ENCODE results near the gene PPP1R12B.
"Not testable (repeated sequence)": the region's sequence is repeated elsewhere in the genome, so short reads cannot be mapped to it uniquely, and the experiment has no call there.

PPP1R12B gene

DNA sequence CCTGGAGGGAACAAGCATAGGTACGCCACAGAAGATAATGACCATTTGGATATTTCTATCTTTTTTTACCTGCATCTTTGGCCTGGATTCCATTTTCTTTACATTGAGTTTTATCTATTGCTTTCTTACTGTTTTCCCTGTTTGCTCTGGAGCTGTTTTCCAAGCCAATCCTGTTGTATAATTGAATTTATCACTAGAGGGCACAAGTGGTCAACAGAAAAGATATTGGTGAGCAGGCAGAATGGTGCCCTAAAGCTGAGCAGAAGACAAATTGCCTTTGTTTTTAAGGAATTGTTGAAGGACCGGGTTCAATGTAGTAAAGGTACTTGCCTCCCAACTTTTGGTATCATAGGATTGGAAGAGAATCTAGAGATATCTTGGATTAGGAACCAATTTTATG, 152.8 kb downstream of the PPP1R12B start:
- no peak overlapping the region for H3K4me3 ChIP-seq (ENCODE audit: low read depth, low read length)
- TF ChIP-seq, protein P1, sequence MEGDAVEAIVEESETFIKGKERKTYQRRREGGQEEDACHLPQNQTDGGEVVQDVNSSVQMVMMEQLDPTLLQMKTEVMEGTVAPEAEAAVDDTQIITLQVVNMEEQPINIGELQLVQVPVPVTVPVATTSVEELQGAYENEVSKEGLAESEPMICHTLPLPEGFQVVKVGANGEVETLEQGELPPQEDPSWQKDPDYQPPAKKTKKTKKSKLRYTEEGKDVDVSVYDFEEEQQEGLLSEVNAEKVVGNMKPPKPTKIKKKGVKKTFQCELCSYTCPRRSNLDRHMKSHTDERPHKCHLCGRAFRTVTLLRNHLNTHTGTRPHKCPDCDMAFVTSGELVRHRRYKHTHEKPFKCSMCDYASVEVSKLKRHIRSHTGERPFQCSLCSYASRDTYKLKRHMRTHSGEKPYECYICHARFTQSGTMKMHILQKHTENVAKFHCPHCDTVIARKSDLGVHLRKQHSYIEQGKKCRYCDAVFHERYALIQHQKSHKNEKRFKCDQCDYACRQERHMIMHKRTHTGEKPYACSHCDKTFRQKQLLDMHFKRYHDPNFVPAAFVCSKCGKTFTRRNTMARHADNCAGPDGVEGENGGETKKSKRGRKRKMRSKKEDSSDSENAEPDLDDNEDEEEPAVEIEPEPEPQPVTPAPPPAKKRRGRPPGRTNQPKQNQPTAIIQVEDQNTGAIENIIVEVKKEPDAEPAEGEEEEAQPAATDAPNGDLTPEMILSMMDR (IDR thresholded peaks at IDR 0.05; ENCODE audit: low read depth, low read length) = no peak

- H3K4me3 ChIP-seq (ENCODE audit: low read depth, low read length) = no peak overlapping the region
- TF ChIP-seq, protein P1 (IDR thresholded peaks at IDR 0.05; ENCODE audit: low read depth, low read length) = no peak
Measured at GRCh38 chr1:202505356-202505755, 156.9 kb downstream of the PPP1R12B start.

DNA sequence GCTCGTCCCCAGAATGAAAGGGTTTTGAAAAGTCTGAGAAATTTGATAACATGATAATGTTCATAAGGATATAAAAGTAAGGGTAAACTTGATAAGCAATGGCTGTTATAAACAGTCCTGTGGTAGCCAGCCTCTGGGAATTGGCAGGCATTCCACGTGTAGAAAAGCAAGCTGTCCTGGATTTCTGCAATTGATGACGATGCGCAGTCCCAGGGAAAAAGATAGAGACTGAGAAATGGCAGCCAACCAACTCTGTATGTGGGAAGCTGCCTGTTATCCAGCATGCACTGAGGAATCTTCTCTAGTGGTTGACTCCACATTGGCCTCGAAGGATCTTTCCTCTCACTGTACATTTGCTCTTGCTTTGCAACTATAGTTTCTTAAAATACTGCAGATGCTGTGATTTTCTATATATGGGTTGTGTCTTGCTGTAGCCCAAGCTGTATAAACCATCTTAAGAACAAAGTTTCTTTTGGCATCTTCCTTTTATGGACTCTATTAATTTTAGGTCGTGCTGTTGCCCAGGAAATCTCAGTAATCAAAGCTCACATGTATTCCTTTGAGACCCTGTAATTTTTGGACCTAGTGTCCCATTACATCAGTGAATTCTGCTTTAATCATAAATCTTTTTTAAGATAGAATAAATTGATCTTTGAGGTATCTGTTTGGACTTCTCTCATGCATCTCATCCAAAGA, 157.5 kb downstream of the PPP1R12B start:
- not testable (repeated sequence) for H3K4me3 ChIP-seq (ENCODE audit: low read depth, low read length)

GRCh38 chr1:202508863-202509262, 160.4 kb downstream of the PPP1R12B start:
- not testable (repeated sequence) for H3K4me3 ChIP-seq (ENCODE audit: low read depth, low read length)

DNA sequence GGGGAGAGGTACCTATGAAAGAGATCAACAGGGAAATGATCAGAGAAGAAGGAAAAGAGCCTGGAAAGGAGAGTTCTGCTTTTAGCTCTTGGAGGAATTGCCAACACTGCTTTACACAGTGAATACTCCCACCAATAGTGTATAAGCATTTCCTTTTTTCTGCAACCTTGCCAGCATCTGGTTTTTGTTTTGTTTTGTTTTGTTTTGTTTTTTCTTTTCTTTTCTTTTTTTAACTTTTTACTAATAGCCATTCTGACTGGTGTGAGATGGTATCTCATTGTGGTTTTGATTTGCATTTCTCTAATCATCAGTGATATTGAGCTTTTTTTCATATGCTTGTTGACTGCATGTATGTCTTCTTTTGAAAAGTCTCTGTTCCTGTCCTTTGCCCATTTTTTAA, 165.4 kb downstream of the PPP1R12B start:
- H3K4me3 ChIP-seq (ENCODE audit: low read depth, low read length) = not testable (repeated sequence)

GRCh38 chr1:202516434-202516877, 168.0 kb downstream of the PPP1R12B start:
- TF ChIP-seq, protein P1 (IDR thresholded peaks at IDR 0.05; ENCODE audit: low read depth, low read length) = no peak

DNA sequence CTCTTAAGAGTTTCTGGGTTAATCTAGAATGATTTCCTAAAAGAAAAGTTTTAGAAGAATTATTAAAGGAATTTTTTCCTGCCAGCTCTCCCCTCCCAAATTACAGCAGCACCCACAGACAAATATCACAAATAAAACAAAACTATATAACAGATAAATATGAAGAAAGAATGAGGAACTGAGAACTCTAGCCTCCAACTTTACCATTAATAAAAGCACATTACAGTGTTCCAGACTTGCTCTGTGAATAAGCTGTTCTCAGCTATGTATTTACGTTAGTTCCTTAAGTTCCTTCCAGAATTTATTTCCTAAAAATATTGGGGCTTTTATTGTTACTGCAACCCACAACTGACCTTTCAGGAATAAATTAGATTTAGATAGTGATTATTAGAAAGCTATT, 168.6 kb downstream of the PPP1R12B start:
- not testable (repeated sequence) for H3K4me3 ChIP-seq (ENCODE audit: low read depth, low read length)

More at GRCh38 chr1:202516434-202516877, 168.0 kb downstream of the PPP1R12B start:
- no peak overlapping the region for H3K4me3 ChIP-seq (ENCODE audit: low read depth, low read length)

- not testable (repeated sequence) for H3K4me3 ChIP-seq (ENCODE audit: low read depth, low read length)
Measured at GRCh38 chr1:202518180-202518579, 169.7 kb downstream of the PPP1R12B start.

GRCh38 chr1:202518905-202519304, 170.4 kb downstream of the PPP1R12B start:
- H3K4me3 ChIP-seq (ENCODE audit: low read depth, low read length) = not testable (repeated sequence)

- H3K4me3 ChIP-seq (ENCODE audit: low read depth, low read length) = not testable (repeated sequence)
Measured at GRCh38 chr1:202520129-202520856, 171.8 kb downstream of the PPP1R12B start.

- H3K4me3 ChIP-seq (ENCODE audit: low read depth, low read length) = not testable (repeated sequence)
Measured at GRCh38 chr1:202520857-202521216, 172.3 kb downstream of the PPP1R12B start.

DNA sequence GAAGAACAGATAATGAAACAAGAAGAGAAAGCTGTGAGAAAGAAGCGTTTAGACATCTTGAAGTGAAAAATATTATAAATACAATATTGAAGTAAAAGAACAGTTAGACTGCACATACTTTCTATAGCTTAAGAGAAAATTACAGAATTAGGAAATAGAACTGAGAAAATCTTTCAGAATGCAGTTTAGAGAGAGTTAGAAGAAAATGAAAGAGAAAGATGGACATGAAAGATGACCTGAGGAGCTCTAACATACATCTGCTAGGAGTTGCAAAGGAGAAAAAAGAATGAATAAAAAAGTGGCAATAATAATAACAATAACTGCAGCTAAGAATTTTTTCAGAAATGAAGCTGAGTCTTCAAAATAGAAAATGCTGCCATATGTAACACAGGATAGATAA, 173.0 kb downstream of the PPP1R12B start:
- H3K4me3 ChIP-seq (ENCODE audit: low read depth, low read length) = not testable (repeated sequence)
